PC-9 (cell line): ENCODE measurements around the gene RGS13. TPM values are rescaled to one million over a fixed set of nuclear protein-coding genes. Genes with fewer than 3 reads are reported as not detected.

ENCODE experiments used
- BruUV-seq: library from RNA; stranded (reverse); fragments of 400-500 nt; replicated peaks from 2 replicates; lab custom pipeline; 2021; lab: Mats Ljungman, UMichigan
- CTCF ChIA-PET: fragments of 300-600 bp; sonication (Branson Sonifier 250); formaldehyde crosslinking; loops from one replicate; lab custom pipeline; 2022; ENCODE audit warnings: antibody characterized with exemption; lab: Charles Lee
- POLR2A ChIA-PET: fragments of 300-600 bp; sonication (Branson Sonifier 250); formaldehyde crosslinking; loops from one replicate; lab custom pipeline; 2022; ENCODE audit warnings: antibody characterized with exemption; ENCODE audit not compliant: unreplicated experiment; lab: Charles Lee
- DNase-seq, 2 experiments: peaks; one replicate each; pipeline versions ENCODE4 v3.0.0 to v3.0.0-alpha.2; 2015 to 2022; ENCODE audit warnings: mixed read lengths in 1 of 2
- H2AFZ ChIP-seq: fragments of 200-600 bp; sonication (generic); 2 replicates; pipeline ENCODE4 v1.8.1; 2017; ENCODE audit warnings: antibody characterized with exemption
- H3F3A ChIP-seq: fragments of 200-600 bp; sonication (generic); 2 replicates; pipeline ENCODE4 v1.8.1; 2017; ENCODE audit warnings: antibody characterized with exemption, mild to moderate bottlenecking, low read depth; ENCODE audit not compliant: insufficient read depth
- H3K27ac ChIP-seq: fragments of 200-600 bp; sonication (generic); 2 replicates; pipeline ENCODE4 v1.6.1; 2016; ENCODE audit warnings: mixed run types
- H3K27me3 ChIP-seq: fragments of 200-600 bp; sonication (generic); 2 replicates; pipeline ENCODE4 v1.6.1; 2016; ENCODE audit warnings: low read depth, mixed run types; ENCODE audit not compliant: insufficient read depth
- H3K36me3 ChIP-seq: fragments of 200-600 bp; sonication (generic); 2 replicates; pipeline ENCODE4 v1.6.1; 2016; ENCODE audit warnings: low read depth, mixed run types
- H3K4me1 ChIP-seq: fragments of 200-600 bp; sonication (generic); replicated peaks from 2 replicates; pipeline ENCODE4 v1.6.1; 2016; ENCODE audit warnings: mixed run types; ENCODE audit not compliant: insufficient read depth
- H3K4me2 ChIP-seq: fragments of 200-600 bp; sonication (generic); 2 replicates; pipeline ENCODE4 v1.6.1; 2017; ENCODE audit warnings: mixed run types
- H3K4me3 ChIP-seq: fragments of 200-600 bp; sonication (generic); 2 replicates; pipeline ENCODE4 v1.6.1; 2016; ENCODE audit warnings: mixed run types
- H3K79me2 ChIP-seq: fragments of 200-600 bp; sonication (generic); 2 replicates; pipeline ENCODE4 v1.6.1; 2017; ENCODE audit warnings: low read depth, mixed run types
- H3K9me2 ChIP-seq: fragments of 200-600 bp; sonication (generic); 2 replicates; pipeline ENCODE4 v1.8.1; 2017; ENCODE audit warnings: mild to moderate bottlenecking; ENCODE audit not compliant: insufficient read depth
- H3K9me3 ChIP-seq: fragments of 200-600 bp; sonication (generic); 2 replicates; pipeline ENCODE4 v1.8.1; 2016; ENCODE audit warnings: low read depth; ENCODE audit not compliant: insufficient read depth
- H4K20me1 ChIP-seq: fragments of 200-600 bp; sonication (generic); 2 replicates; pipeline ENCODE4 v1.8.1; 2017; ENCODE audit not compliant: insufficient read depth
- CTCF ChIP-seq: fragments of 200-600 bp; sonication (generic); conservative IDR thresholded peaks from 2 replicates; pipeline ENCODE4 v1.6.1; 2017; ENCODE audit warnings: mixed run types, antibody characterized with exemption, mild to moderate bottlenecking, moderate library complexity
- EZH2 ChIP-seq: fragments of 200-600 bp; sonication (generic); IDR thresholded peaks from 2 replicates; pipeline ENCODE4 v1.8.0; 2017; ENCODE audit warnings: antibody characterized with exemption, low read depth
- intact Hi-C: fragments of 100-400 bp; cut with micrococcal nuclease; formaldehyde crosslinking; loops from one replicate; pipeline ENCODE4 v1.10.0; 2022; ENCODE audit not compliant: unreplicated experiment
- total RNA-seq: library from RNA; stranded (reverse); gene quantifications from 2 replicates; pipeline ENCODE4 v1.2.3, GENCODE V29; 2021

Gene RGS13
- total RNA-seq, 1 experiment from 2014 or later, result not detected

- Histone ChIP-seq H4K20me1 (no peaks in the 10 kb centered on the region), H3K9me3 (peaks cover 3% of the 10 kb centered on the region; the same call in 1 of the 2 replicates), H2AFZ (no peak overlapping the region), H3K4me2 (no peak overlapping the region), H3K4me3 (no peak overlapping the region), H3K27ac (no peak overlapping the region), H3F3A (no peaks in the 10 kb centered on the region), H3K27me3 (no peaks in the 10 kb centered on the region), H3K36me3 (no peaks in the 10 kb centered on the region), H3K4me1 (peaks cover 7% of the 10 kb centered on the region), H3K9me2 (no peaks in the 10 kb centered on the region), H3K79me2 (no peaks in the 10 kb centered on the region)
- BruUV-seq, result no TSS peak
- ChIA-PET CTCF (no interaction called here), POLR2A (no interaction called here)
- no peak for DNase-seq
- intact Hi-C loops, result no loop called here
- TF ChIP-seq EZH2, result no peak
- TF ChIP-seq CTCF, result no peak
Measured at GRCh38 chr1:192707978-192708547, 72.1 kb downstream of the RGS13 start.

- Histone ChIP-seq H3K4me2 (no peak overlapping the region), H3K9me3 (no peaks in the 10 kb centered on the region), H4K20me1 (no peaks in the 10 kb centered on the region), H3K9me2 (no peaks in the 10 kb centered on the region), H3F3A (no peaks in the 10 kb centered on the region), H2AFZ (no peak overlapping the region), H3K79me2 (no peaks in the 10 kb centered on the region), H3K4me3 (no peak overlapping the region), H3K4me1 (no peaks in the 10 kb centered on the region), H3K27me3 (no peaks in the 10 kb centered on the region), H3K27ac (no peak overlapping the region), H3K36me3 (no peaks in the 10 kb centered on the region)
- no peak for DNase-seq
- TF ChIP-seq CTCF (no peak), EZH2 (no peak)
- ChIA-PET CTCF (no interaction called here), POLR2A (no interaction called here)
- intact Hi-C loops, result no loop called here
- no TSS peak for BruUV-seq
Measured at GRCh38 chr1:192709544-192709943, 73.6 kb downstream of the RGS13 start.

Other genes with a start within 250 kb of the RGS13 start
- gene RGS1, start 60.4 kb upstream of the RGS13 start, total RNA-seq, result not detected in 2 replicates
- 0.50 and 1.4 TPM in 2 replicates for gene RGS2, start 172.9 kb downstream of the RGS13 start, total RNA-seq